ENCODE results near the gene ANKRD10. TPM values are rescaled to one million over a fixed set of nuclear protein-coding genes. Genes with fewer than 3 reads are reported as not detected.

Gene ANKRD10
- total and polyA plus RNA-seq, 2 experiments from 2014 or later = 39.9 to 42.7 TPM

DNA sequence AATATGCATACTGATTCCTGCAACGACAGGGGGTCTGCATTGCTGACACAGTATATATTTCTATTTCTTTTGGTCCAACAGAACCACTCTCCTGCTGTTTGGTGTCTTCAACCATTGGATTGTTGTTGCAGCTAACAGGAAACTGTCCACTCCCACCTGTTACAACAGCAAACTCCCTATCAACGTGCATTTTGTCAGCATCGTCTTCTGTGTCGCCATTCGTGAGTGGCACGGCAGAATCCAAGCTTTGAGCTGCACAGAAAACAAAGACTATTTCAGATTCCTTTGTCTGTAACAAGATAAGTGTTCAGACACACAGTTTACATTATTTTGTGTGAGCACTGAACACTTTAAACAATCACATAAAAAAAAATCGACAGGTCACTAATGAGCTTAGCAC is 31.3 kb downstream of the ANKRD10 start:
- 94% methylated on average over 7 of the region's 7 CpGs for WGBS, 2 experiments (ENCODE audit: low coverage in 1 of 2, low lambda C conversion rate in 2 of 2, missing lambda C conversion rate in 2 of 2)
- Histone ChIP-seq H4K20me1 (ENCODE audit: insufficient read depth) (no peaks in the 10 kb centered on the region), H3F3A (ENCODE audit: insufficient read depth) (no peaks in the 10 kb centered on the region; the same call in 1 of the 2 replicates), H3K27me3 (replicated peaks; ENCODE audit: insufficient read depth) (no peaks in the 10 kb centered on the region), H3K9me3 (ENCODE audit: low read depth) (no peaks in the 10 kb centered on the region), H3K9ac (no peak overlapping the region), H3K27ac (no peak overlapping the region), H3K36me3 (ENCODE audit: low read depth) (no peaks in the 10 kb centered on the region), H3K4me1 (ENCODE audit: insufficient read depth) (no peaks in the 10 kb centered on the region), H3K4me3 (no peak overlapping the region), H3K79me2 (ENCODE audit: insufficient read depth) (no peaks in the 10 kb centered on the region), H3K9me2 (ENCODE audit: insufficient read depth) (no peaks in the 10 kb centered on the region), H2AFZ (no peak overlapping the region), H3K4me2 (ENCODE audit: unreplicated experiment) (no peak overlapping the region)
- in situ Hi-C loops (cut with MboI) = no loop called here
- DNase-seq = no peak
- TF ChIP-seq EZH2 (IDR thresholded peaks at IDR 0.05; ENCODE audit: insufficient read depth, poor library complexity, severe bottlenecking) = no peak
- no peak for TF ChIP-seq EZH2phosphoT487 (IDR thresholded peaks at IDR 0.05; ENCODE audit: insufficient read depth, low read depth)

DNA sequence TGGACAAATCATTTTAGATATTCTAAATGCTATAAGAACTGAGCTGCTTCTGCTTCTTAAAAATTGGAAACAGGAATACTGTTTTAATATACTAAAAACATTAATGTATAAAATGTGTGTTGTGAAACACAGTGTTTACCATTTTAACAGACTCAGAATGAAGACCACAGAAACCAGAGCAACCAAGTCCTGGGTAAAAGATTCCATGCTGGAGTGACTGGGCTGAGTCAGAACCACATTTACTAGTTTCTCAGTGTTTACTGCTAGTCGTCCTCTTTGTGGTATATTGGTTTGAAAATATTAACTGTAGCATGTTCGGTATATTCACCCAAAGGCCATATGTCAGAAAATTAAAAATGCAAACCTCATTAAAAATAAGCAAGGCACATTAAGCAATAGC is 31.9 kb downstream of the ANKRD10 start:
- H3K27ac ChIP-seq = no peak overlapping the region
- DNase-seq = peak; percentile 53
- 38 to 47% methylated on average over 2 of the region's 2 CpGs for WGBS, 2 experiments (ENCODE audit: low coverage in 1 of 2, low lambda C conversion rate in 2 of 2, missing lambda C conversion rate in 2 of 2)
- no peaks in the 10 kb centered on the region; the same call in 1 of the 2 replicates for H3F3A ChIP-seq (ENCODE audit: insufficient read depth)
- no peaks in the 10 kb centered on the region for H3K27me3 ChIP-seq (replicated peaks; ENCODE audit: insufficient read depth)
- no peak for TF ChIP-seq EZH2 (IDR thresholded peaks at IDR 0.05; ENCODE audit: insufficient read depth, poor library complexity, severe bottlenecking)
- no peak for TF ChIP-seq EZH2phosphoT487 (IDR thresholded peaks at IDR 0.05; ENCODE audit: insufficient read depth, low read depth)
- H3K79me2 ChIP-seq (ENCODE audit: insufficient read depth) = no peaks in the 10 kb centered on the region
- no peaks in the 10 kb centered on the region for H4K20me1 ChIP-seq (ENCODE audit: insufficient read depth)
- no peaks in the 10 kb centered on the region for H3K9me2 ChIP-seq (ENCODE audit: insufficient read depth)
- no peak overlapping the region for H2AFZ ChIP-seq
- H3K4me1 ChIP-seq (ENCODE audit: insufficient read depth) = no peaks in the 10 kb centered on the region
- no peak overlapping the region for H3K4me2 ChIP-seq (ENCODE audit: unreplicated experiment)
- in situ Hi-C loops (cut with MboI) = no loop called here
- no peak overlapping the region for H3K9ac ChIP-seq
- no peak overlapping the region for H3K4me3 ChIP-seq
- H3K9me3 ChIP-seq (ENCODE audit: low read depth) = no peaks in the 10 kb centered on the region
- no peaks in the 10 kb centered on the region for H3K36me3 ChIP-seq (ENCODE audit: low read depth)

DNA sequence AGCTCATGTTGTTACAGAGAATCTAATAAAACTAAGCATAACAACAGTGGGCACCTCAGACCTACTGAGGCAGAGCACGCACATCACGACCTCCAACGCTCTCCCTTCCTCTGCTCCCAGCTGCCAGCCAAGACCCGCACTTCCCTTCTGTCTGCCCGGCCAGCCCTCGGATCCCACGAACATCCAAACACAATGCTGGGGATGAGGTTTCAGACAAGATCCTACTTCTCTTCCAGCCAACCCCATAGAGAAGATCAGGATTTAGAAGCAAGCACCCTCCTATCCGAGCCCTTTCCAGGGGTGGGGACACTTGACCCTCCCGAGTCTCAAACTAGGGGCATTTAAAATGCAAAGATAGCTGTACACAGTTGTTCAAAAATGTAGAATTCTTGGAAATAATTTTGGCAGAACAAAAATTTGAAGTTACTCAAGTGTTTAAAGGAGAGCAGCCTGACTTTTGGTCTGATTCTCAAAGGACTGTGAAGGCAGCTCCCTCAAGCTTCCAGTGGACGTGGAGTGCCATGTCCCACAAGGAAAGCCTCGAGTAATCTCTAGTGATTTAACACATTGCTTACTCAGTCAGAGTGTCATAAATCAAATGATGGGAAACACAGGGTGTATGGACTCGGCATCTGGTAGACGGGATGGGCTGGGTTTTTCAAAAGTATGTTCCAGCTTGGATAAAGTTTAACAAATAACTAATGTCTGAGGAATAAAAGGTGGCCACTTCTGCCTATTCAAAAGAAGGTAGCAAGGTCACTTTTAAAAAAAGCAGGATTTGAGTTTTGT is 32.8 kb downstream of the ANKRD10 start:
- no peaks in the 10 kb centered on the region for H3K9me3 ChIP-seq (ENCODE audit: low read depth)
- in situ Hi-C loops (cut with MboI) = no loop called here
- 87 to 91% methylated on average over 13 of the region's 13 CpGs for WGBS, 2 experiments (ENCODE audit: low coverage in 1 of 2, low lambda C conversion rate in 2 of 2, missing lambda C conversion rate in 2 of 2)

DNA sequence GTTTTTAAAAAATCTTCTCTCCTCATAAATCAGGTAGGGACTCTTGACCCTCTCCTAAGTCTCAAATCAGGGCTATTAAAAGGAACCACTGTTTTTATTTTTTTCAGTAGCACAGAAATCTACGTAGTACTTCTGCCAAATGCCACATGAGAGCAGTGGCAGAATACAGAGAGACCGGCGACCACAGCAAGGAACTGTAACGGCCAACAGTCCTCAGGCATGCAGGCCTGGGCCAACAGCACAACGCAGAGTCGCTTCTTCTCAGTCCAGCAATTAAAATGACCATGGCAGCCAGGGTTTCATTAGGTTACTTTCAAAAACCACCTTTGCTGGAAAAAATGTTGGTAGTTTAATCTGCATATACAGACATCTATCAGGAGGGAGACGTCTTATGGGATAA is 34.2 kb downstream of the ANKRD10 start:
- H3K4me2 ChIP-seq (ENCODE audit: unreplicated experiment) = no peak overlapping the region
- no peak overlapping the region for H3K9ac ChIP-seq
- no peak overlapping the region for H3K27ac ChIP-seq
- H4K20me1 ChIP-seq (ENCODE audit: insufficient read depth) = no peaks in the 10 kb centered on the region
- DNase-seq = no peak
- no peaks in the 10 kb centered on the region for H3K36me3 ChIP-seq (ENCODE audit: low read depth)
- no peaks in the 10 kb centered on the region for H3K9me3 ChIP-seq (ENCODE audit: low read depth)
- H3F3A ChIP-seq (ENCODE audit: insufficient read depth) = no peaks in the 10 kb centered on the region; the same call in 1 of the 2 replicates
- H2AFZ ChIP-seq = no peak overlapping the region
- no peaks in the 10 kb centered on the region for H3K27me3 ChIP-seq (replicated peaks; ENCODE audit: insufficient read depth)
- no peaks in the 10 kb centered on the region for H3K9me2 ChIP-seq (ENCODE audit: insufficient read depth)
- WGBS, 2 experiments (ENCODE audit: low coverage in 1 of 2, low lambda C conversion rate in 2 of 2, missing lambda C conversion rate in 2 of 2) = 76 to 81% methylated on average over 7 of the region's 7 CpGs
- in situ Hi-C loops (cut with MboI) = no loop called here
- TF ChIP-seq EZH2 (IDR thresholded peaks at IDR 0.05; ENCODE audit: insufficient read depth, poor library complexity, severe bottlenecking) (no peak), EZH2phosphoT487 (IDR thresholded peaks at IDR 0.05; ENCODE audit: insufficient read depth, low read depth) (no peak)
- H3K4me1 ChIP-seq (ENCODE audit: insufficient read depth) = no peaks in the 10 kb centered on the region
- H3K79me2 ChIP-seq (ENCODE audit: insufficient read depth) = no peaks in the 10 kb centered on the region
- no peak overlapping the region for H3K4me3 ChIP-seq

More for the DNA sequence above, 32.8 kb downstream of the ANKRD10 start:
- no peak for TF ChIP-seq EZH2 (IDR thresholded peaks at IDR 0.05; ENCODE audit: insufficient read depth, poor library complexity, severe bottlenecking)
- no peak for TF ChIP-seq EZH2phosphoT487 (IDR thresholded peaks at IDR 0.05; ENCODE audit: insufficient read depth, low read depth)
- no peaks in the 10 kb centered on the region for H3K27me3 ChIP-seq (replicated peaks; ENCODE audit: insufficient read depth)
- no peaks in the 10 kb centered on the region for H3K9me2 ChIP-seq (ENCODE audit: insufficient read depth)
- H3F3A ChIP-seq (ENCODE audit: insufficient read depth) = no peaks in the 10 kb centered on the region; the same call in 1 of the 2 replicates
- no peak for DNase-seq
- no peak overlapping the region for H3K9ac ChIP-seq
- H3K79me2 ChIP-seq (ENCODE audit: insufficient read depth) = no peaks in the 10 kb centered on the region
- H4K20me1 ChIP-seq (ENCODE audit: insufficient read depth) = no peaks in the 10 kb centered on the region
- no peaks in the 10 kb centered on the region for H3K4me1 ChIP-seq (ENCODE audit: insufficient read depth)
- H2AFZ ChIP-seq = no peak overlapping the region
- no peak overlapping the region for H3K27ac ChIP-seq
- H3K36me3 ChIP-seq (ENCODE audit: low read depth) = no peaks in the 10 kb centered on the region
- no peak overlapping the region for H3K4me3 ChIP-seq
- H3K4me2 ChIP-seq (ENCODE audit: unreplicated experiment) = no peak overlapping the region
